Mucosa of descending colon (tissue), 3 donors: ENCODE data around the gene PSRC1. TPM values are rescaled to one million over a fixed set of nuclear protein-coding genes. Genes with fewer than 3 reads are reported as not detected.

ENCODE experiments used
- ATAC-seq: fragments of 200-7000 bp; cut with Tn5 transposase; one replicate; pipeline ENCODE4 v1.9.1; 2020; ENCODE audit warnings: mild to moderate bottlenecking, moderate library complexity
- DNase-seq, 3 donors: peaks; one replicate each; pipeline ENCODE4 v3.0.0-alpha.2; 2020
- H3K36me3 ChIP-seq: fragments of 200-600 bp; one replicate; pipeline ENCODE4 v1.8.0; 2021; ENCODE audit warnings: low read depth, mild to moderate bottlenecking
- H3K4me1 ChIP-seq: fragments of 200-600 bp; one replicate; pipeline ENCODE4 v1.8.0; 2021; ENCODE audit warnings: low read depth, mild to moderate bottlenecking
- H3K4me3 ChIP-seq: fragments of 200-600 bp; one replicate; pipeline ENCODE4 v1.8.0; 2021; ENCODE audit warnings: mild to moderate bottlenecking
- H3K9me3 ChIP-seq: fragments of 200-600 bp; one replicate; pipeline ENCODE4 v1.8.0; 2021; ENCODE audit warnings: mild to moderate bottlenecking
- CTCF ChIP-seq: fragments of 200-600 bp; IDR thresholded peaks from one replicate; pipeline ENCODE4 v1.8.0; 2022; ENCODE audit warnings: antibody characterized with exemption, mild to moderate bottlenecking
- intact Hi-C, 2 donors: fragments of 100-400 bp; cut with DNase I in 1 of 2; cut with micrococcal nuclease in 1 of 2; formaldehyde crosslinking; loops; one replicate each; pipeline versions ENCODE4 v1.11.0 to v1.11.1; 2022; cut with DNase I, micrococcal nuclease
- total RNA-seq, 3 donors: library from RNA; stranded (reverse); fragmentation: NEBNext Ultra II Directional in 2 of 3; extraction: Animal tissue kit (Norgen Biotek cat#: 25700) in 2 of 3; gene quantifications; one replicate each; pipeline versions ENCODE4 v1.2.1 to v1.2.4, GENCODE V29; 2021 to 2023
- donor health status: DM: no; HTN: no; CAD: no; lungs with moderate emphysema.
- donor health status: DM: no; HTN: no; CAD: no.
- donor health status: DM: no; HTN: yes; CAD: no.

The PSRC1 gene
- total RNA-seq, 3 donors from 2014 or later: 3.4 to 9.0 (median 4.2) TPM

- DNase-seq (no peak), ATAC-seq (no peak)
- Histone ChIP-seq H3K36me3 (no peaks in the 10 kb centered on the region), H3K4me1 (no peaks in the 10 kb centered on the region), H3K9me3 (no peaks in the 10 kb centered on the region), H3K4me3 (no peak overlapping the region)
- TF ChIP-seq CTCF: no peak
- intact Hi-C loops: no loop called here
Observed at GRCh38 chr1:109256971-109257681, 25.8 kb downstream of the PSRC1 start.

GRCh38 chr1:109256085-109256484 lies 26.9 kb downstream of the PSRC1 start:
- ATAC-seq: no peak
- Histone ChIP-seq H3K9me3 (no peaks in the 10 kb centered on the region), H3K4me1 (no peaks in the 10 kb centered on the region), H3K4me3 (no peak overlapping the region), H3K36me3 (no peaks in the 10 kb centered on the region)
- no peak for TF ChIP-seq CTCF
- DNase-seq: no peak
- intact Hi-C loops: no loop called here

GRCh38 chr1:109255678-109256077 lies 27.3 kb downstream of the PSRC1 start:
- no peak for TF ChIP-seq CTCF
- Histone ChIP-seq H3K4me1 (no peaks in the 10 kb centered on the region), H3K9me3 (no peaks in the 10 kb centered on the region), H3K4me3 (no peak overlapping the region), H3K36me3 (no peaks in the 10 kb centered on the region)
- DNase-seq: no peak
- no peak for ATAC-seq
- intact Hi-C loops: no loop called here

- no peak for ATAC-seq
- intact Hi-C loops: no loop called here
Observed at GRCh38 chr1:109255097-109255651, 27.8 kb downstream of the PSRC1 start.

GRCh38 chr1:109254621-109255096 lies 28.3 kb downstream of the PSRC1 start:
- no peaks in the 10 kb centered on the region for H3K36me3 ChIP-seq
- no peak for DNase-seq
- H3K4me3 ChIP-seq: no peak overlapping the region
- ATAC-seq: peak; percentile 30
- H3K9me3 ChIP-seq: no peaks in the 10 kb centered on the region
- no peaks in the 10 kb centered on the region for H3K4me1 ChIP-seq
- TF ChIP-seq CTCF: no peak
- intact Hi-C loops: no loop called here

More at GRCh38 chr1:109255097-109255651, 27.8 kb downstream of the PSRC1 start:
- Histone ChIP-seq H3K9me3 (no peaks in the 10 kb centered on the region), H3K36me3 (no peaks in the 10 kb centered on the region), H3K4me1 (no peaks in the 10 kb centered on the region), H3K4me3 (no peak overlapping the region)
- TF ChIP-seq CTCF: no peak
- peak in 1 of 3 donors; percentile 42 for DNase-seq
